Glutamatergic neuron (in vitro differentiated cells): ENCODE results near the gene FGD3. TPM values are rescaled to one million over a fixed set of nuclear protein-coding genes. Genes with fewer than 3 reads are reported as not detected.

Experiments used
- DNase-seq: peaks from one replicate; pipeline ENCODE4 v3.0.0; 2022
- H3K27ac Mint-ChIP-seq: one replicate; pipeline ENCODE4 v1.8.0; 2020; ENCODE audit warnings: mild to moderate bottlenecking, mixed read lengths, inconsistent platforms; ENCODE audit not compliant: unreplicated experiment
- H3K27me3 Mint-ChIP-seq: one replicate; pipeline ENCODE4 v1.8.0; 2020; ENCODE audit warnings: mild to moderate bottlenecking, moderate library complexity, mixed read lengths, inconsistent platforms; ENCODE audit not compliant: unreplicated experiment
- H3K36me3 Mint-ChIP-seq: one replicate; pipeline ENCODE4 v1.8.0; 2020; ENCODE audit warnings: mild to moderate bottlenecking, mixed read lengths, inconsistent platforms; ENCODE audit not compliant: unreplicated experiment
- H3K4me1 Mint-ChIP-seq: one replicate; pipeline ENCODE4 v1.8.0; 2020; ENCODE audit warnings: mild to moderate bottlenecking, low read depth, mixed read lengths, inconsistent platforms; ENCODE audit not compliant: unreplicated experiment
- H3K4me3 Mint-ChIP-seq: one replicate; pipeline ENCODE4 v1.8.0; 2020; ENCODE audit warnings: mild to moderate bottlenecking, mixed read lengths, inconsistent platforms; ENCODE audit not compliant: unreplicated experiment
- H3K9me3 Mint-ChIP-seq: one replicate; pipeline ENCODE4 v1.8.0; 2020; ENCODE audit warnings: mild to moderate bottlenecking, moderate library complexity, mixed read lengths, inconsistent platforms; ENCODE audit not compliant: unreplicated experiment
- total RNA-seq: library from RNA; stranded (reverse); fragmentation: NEBNext Ultra II Directional; extraction: Animal tissue kit (Norgen Biotek cat#: 25700); gene quantifications from one replicate; pipeline ENCODE4 v1.2.1, GENCODE V29; 2021; ENCODE audit not compliant: unreplicated experiment
- TF ChIP-seq, protein P1 (sequence below): fragments of 200-600 bp; sonication (generic); IDR thresholded peaks from one replicate; pipeline ENCODE4 v1.5.0; 2021; ENCODE audit not compliant: partially characterized antibody, unreplicated experiment

Gene FGD3
- total RNA-seq, 1 donor from 2014 or later, result 1.2 TPM

DNA sequence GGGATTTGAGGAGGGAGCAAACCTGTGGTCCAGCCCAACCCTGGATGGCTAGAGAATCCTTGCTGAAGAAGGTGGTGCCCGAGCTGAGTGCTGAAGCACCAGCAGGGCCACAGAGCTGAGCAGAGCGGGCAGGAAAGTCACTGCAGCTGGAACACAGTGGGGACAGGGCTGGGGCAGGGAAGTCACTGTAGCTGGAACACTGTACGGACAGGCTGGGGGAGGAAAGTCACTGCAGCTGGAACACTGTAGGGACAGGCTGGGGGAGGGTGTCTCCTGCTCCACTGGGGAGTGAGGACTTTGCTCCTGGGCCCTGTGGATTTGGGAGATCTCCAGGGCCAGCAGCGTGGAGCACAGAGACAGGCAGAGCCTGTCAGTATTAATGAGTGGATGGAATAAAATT, 102.2 kb downstream of the FGD3 start:
- peaks cover 3% of the 10 kb centered on the region for H3K27me3 Mint-ChIP-seq
- peaks cover 11% of the 10 kb centered on the region for H3K9me3 Mint-ChIP-seq
- no peak for DNase-seq
- H3K4me1 Mint-ChIP-seq, result peaks cover 4% of the 10 kb centered on the region
- TF ChIP-seq, protein P1, sequence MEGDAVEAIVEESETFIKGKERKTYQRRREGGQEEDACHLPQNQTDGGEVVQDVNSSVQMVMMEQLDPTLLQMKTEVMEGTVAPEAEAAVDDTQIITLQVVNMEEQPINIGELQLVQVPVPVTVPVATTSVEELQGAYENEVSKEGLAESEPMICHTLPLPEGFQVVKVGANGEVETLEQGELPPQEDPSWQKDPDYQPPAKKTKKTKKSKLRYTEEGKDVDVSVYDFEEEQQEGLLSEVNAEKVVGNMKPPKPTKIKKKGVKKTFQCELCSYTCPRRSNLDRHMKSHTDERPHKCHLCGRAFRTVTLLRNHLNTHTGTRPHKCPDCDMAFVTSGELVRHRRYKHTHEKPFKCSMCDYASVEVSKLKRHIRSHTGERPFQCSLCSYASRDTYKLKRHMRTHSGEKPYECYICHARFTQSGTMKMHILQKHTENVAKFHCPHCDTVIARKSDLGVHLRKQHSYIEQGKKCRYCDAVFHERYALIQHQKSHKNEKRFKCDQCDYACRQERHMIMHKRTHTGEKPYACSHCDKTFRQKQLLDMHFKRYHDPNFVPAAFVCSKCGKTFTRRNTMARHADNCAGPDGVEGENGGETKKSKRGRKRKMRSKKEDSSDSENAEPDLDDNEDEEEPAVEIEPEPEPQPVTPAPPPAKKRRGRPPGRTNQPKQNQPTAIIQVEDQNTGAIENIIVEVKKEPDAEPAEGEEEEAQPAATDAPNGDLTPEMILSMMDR, result no peak
- no peak overlapping the region for H3K27ac Mint-ChIP-seq
- no peaks in the 10 kb centered on the region for H3K36me3 Mint-ChIP-seq
- no peak overlapping the region for H3K4me3 Mint-ChIP-seq

DNA sequence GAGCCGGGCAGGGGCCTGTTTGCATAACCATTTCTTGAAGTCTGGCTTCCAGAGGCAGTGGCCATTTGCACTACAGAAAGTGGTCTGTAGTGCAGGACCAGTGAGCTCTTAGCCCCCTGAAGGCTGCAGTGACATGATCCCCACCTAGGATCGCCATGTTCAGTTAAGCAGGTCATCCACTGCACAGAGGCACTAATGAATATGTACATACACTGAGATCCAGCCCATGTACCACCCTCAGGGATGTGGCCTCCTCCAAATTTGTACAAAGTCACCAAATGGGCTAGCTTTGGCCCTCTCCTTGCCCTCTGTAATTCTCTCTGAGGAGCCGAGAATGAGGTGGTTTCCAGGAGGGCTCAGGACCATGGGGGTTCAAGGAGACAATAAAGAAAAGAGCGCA, 102.9 kb downstream of the FGD3 start:
- DNase-seq, result no peak
- Mint-ChIP-seq H3K27ac (no peak overlapping the region), H3K9me3 (peaks cover 11% of the 10 kb centered on the region), H3K36me3 (no peaks in the 10 kb centered on the region), H3K27me3 (peaks cover 3% of the 10 kb centered on the region), H3K4me3 (no peak overlapping the region), H3K4me1 (peaks cover 4% of the 10 kb centered on the region)
- TF ChIP-seq, protein P1, result no peak

DNA sequence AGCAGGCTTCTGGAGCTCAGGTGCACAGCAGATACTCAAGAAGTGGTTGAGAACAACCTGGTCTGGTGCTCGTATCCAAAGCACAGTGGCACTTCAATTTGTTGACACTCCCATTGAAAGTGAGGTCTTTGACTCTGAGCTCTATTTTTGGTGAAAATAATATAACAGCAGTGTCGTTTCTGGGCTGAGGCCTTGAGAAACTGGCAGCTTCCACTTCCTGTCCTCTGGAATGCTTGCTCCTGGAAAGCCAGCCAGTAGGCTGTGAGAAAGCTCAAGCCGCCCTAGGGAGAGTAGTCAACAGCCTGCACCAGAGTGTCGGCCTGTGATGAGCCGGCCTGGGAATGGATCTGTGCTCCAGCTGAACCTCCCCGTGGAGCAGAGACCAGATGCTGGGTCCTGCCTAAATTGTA, 104.4 kb downstream of the FGD3 start:
- H3K4me1 Mint-ChIP-seq, result peaks cover 4% of the 10 kb centered on the region
- peaks cover 3% of the 10 kb centered on the region for H3K27me3 Mint-ChIP-seq
- H3K9me3 Mint-ChIP-seq, result peaks cover 11% of the 10 kb centered on the region
- TF ChIP-seq, protein P1, result no peak
- DNase-seq, result no peak
- no peak overlapping the region for H3K27ac Mint-ChIP-seq
- no peaks in the 10 kb centered on the region for H3K36me3 Mint-ChIP-seq
- no peak overlapping the region for H3K4me3 Mint-ChIP-seq

DNA sequence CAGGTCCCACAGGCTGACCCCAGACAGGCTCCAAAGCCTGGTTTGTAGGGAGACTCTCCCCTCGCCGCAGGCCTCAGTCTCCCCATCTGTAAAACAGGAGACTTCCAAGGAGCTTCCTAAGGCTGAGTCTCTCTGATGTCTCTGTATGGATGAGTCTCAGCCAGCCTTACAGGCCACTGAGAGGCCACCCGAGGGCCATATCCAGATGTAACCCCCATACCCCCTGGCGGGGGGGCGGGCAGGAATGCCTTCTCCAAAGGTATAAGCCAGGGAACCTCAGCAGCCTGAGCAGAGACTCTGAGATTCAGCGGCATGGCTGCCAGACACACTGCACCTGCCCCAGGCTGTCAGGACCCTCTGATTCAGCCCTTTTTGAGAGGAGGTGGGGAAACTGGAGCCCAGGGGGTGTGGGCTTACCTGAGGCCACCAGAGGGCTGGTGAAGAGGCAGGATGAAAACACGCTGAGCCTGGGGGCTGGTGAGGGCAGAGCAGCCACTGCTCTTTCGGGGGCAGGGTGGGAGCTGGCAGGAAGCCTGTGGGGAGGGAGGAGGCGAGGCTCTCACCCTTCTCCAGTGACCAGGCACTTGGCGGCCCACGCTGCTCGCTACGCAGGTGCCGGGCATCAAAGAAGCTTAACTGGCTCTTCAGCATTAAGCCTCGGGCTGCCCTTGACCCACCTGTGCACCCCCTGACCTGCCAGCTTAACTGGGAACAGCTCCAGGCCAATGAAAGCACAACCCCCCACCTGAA, 105.6 kb downstream of the FGD3 start:
- Mint-ChIP-seq H3K27me3 (peaks cover 3% of the 10 kb centered on the region), H3K4me3 (no peak overlapping the region), H3K4me1 (peaks cover 4% of the 10 kb centered on the region), H3K9me3 (peaks cover 8% of the 10 kb centered on the region), H3K27ac (no peak overlapping the region), H3K36me3 (no peaks in the 10 kb centered on the region)
- TF ChIP-seq, protein P1, result no peak
- DNase-seq, result no peak

DNA sequence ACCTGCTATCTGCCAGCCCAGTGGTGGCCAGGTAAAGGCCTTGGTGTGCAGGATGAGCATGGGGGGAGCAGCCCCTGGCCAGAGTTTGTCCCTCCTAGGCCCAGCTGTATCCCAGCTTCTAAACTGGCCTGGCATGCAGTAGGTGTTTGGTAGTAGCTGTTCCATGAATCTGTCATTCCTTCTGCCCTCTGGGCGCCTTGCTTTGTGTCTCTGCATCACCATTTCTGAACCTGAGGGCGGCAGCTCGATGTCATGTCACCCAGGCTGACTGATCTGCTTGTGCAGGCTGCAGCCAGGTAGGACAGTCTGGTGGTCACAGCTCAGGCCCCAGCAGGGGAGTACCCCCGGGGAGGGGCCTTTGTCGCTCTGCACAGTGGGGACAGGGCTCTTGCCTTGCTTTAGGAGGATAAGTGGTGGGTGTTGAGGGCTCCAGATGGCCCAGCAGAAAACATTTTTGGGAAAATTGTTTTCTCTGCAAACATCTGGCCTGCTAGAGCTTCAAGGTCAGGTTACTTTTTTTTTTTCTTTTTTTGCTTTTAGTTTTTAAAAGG, 106.5 kb downstream of the FGD3 start:
- Mint-ChIP-seq H3K9me3 (peaks cover 7% of the 10 kb centered on the region), H3K27me3 (peaks cover 5% of the 10 kb centered on the region), H3K27ac (no peak overlapping the region), H3K4me3 (no peak overlapping the region), H3K36me3 (no peaks in the 10 kb centered on the region), H3K4me1 (peaks cover 4% of the 10 kb centered on the region)
- TF ChIP-seq, protein P1, result no peak
- DNase-seq, result no peak
